Activated B cell treated with CpG ODN at 0.5 μM for 24 hours (primary cell): ENCODE data around the gene NEGR1. TPM values are rescaled to one million over a fixed set of nuclear protein-coding genes. Genes with fewer than 3 reads are reported as not detected.

Source experiments
- ATAC-seq: fragments of 200-7000 bp; cut with Tn5 transposase; one replicate; pipeline ENCODE4 v1.10.0; 2021; ENCODE audit warnings: low read depth, mild to moderate bottlenecking, moderate library complexity
- CTCF ChIA-PET: fragments of 350-600 bp; sonication (Branson Sonifier 250); formaldehyde crosslinking; loops from one replicate; lab custom pipeline; 2021; ENCODE audit warnings: antibody characterized with exemption; lab: Charles Lee
- POLR2A ChIA-PET: fragments of 350-600 bp; sonication (Branson Sonifier 250); formaldehyde crosslinking; loops from one replicate; lab custom pipeline; 2021; ENCODE audit warnings: antibody characterized with exemption; lab: Charles Lee
- DNase-seq: peaks from one replicate; pipeline ENCODE4 v3.0.0; 2022
- H3K27ac Mint-ChIP-seq: one replicate; pipeline ENCODE4 v1.8.0; 2020; ENCODE audit warnings: mixed read lengths
- H3K27me3 Mint-ChIP-seq: one replicate; pipeline ENCODE4 v1.8.0; 2021; ENCODE audit warnings: mixed read lengths
- H3K36me3 Mint-ChIP-seq: one replicate; pipeline ENCODE4 v1.8.0; 2021; ENCODE audit warnings: low read depth, mixed read lengths
- H3K4me1 Mint-ChIP-seq: one replicate; pipeline ENCODE4 v1.8.0; 2021; ENCODE audit warnings: mixed read lengths
- H3K4me3 Mint-ChIP-seq: one replicate; pipeline ENCODE4 v1.8.0; 2020; ENCODE audit warnings: mild to moderate bottlenecking, mixed read lengths
- H3K9me3 Mint-ChIP-seq: one replicate; pipeline ENCODE4 v1.8.0; 2020; ENCODE audit warnings: mixed read lengths
- intact Hi-C: fragments of 100-400 bp; cut with micrococcal nuclease; formaldehyde crosslinking; loops from one replicate; pipeline ENCODE4 v1.15.1; 2024
- total RNA-seq: library from RNA; stranded (reverse); gene quantifications from 2 replicates; pipeline ENCODE4 v1.2.3, GENCODE V29; 2022
- TF ChIP-seq, protein P1 (sequence below): fragments of 200-600 bp; IDR thresholded peaks from one replicate; pipeline ENCODE4 v1.8.0; 2022; ENCODE audit warnings: antibody characterized with exemption, mild to moderate bottlenecking

The NEGR1 gene
- total RNA-seq, 1 donor from 2014 or later = not detected

DNA sequence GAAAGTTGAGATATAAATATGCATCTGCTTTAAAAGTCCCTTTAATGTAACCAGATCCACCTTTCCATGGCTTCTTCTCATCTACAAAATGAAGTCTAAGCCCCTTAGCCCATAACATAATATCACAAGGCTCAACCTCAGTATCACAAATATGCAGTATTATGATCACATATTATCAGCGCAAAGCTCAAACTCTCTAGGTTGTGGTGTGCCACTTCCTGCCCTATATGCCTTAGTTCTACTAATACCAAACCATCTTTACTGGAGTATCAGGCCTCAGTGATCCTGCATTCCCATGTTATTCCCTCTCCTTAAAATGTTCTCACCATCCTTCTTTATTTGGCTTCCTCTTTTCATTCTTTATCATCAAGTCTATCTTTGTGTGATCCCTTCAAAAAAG lies 301.8 kb downstream of the NEGR1 start:
- DNase-seq = no peak
- CTCF ChIA-PET = no interaction called here
- TF ChIP-seq, protein P1, sequence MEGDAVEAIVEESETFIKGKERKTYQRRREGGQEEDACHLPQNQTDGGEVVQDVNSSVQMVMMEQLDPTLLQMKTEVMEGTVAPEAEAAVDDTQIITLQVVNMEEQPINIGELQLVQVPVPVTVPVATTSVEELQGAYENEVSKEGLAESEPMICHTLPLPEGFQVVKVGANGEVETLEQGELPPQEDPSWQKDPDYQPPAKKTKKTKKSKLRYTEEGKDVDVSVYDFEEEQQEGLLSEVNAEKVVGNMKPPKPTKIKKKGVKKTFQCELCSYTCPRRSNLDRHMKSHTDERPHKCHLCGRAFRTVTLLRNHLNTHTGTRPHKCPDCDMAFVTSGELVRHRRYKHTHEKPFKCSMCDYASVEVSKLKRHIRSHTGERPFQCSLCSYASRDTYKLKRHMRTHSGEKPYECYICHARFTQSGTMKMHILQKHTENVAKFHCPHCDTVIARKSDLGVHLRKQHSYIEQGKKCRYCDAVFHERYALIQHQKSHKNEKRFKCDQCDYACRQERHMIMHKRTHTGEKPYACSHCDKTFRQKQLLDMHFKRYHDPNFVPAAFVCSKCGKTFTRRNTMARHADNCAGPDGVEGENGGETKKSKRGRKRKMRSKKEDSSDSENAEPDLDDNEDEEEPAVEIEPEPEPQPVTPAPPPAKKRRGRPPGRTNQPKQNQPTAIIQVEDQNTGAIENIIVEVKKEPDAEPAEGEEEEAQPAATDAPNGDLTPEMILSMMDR = no peak

DNA sequence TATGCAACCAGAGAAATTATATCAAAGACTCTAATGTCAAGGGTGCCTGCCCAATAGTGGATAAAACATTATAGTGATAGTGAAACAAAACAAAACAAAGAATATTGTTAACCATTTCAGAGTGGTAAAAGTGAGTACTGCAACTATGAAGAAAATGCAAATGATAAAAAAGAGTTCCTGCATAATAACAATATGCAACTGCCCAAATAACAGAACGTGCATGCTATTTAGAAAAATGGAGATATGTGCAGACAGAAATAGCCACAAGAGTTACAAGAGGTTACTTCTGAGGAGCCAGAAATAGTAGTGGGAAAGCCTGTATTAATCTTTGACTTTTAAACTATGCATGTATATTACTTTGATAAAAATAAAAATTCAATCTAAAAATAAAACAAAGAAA lies 302.5 kb downstream of the NEGR1 start:
- ChIA-PET CTCF (no interaction called here), POLR2A (no interaction called here)
- no peaks in the 10 kb centered on the region for H3K36me3 Mint-ChIP-seq
- no peaks in the 10 kb centered on the region for H3K27me3 Mint-ChIP-seq
- intact Hi-C loops = no loop called here
- H3K4me3 Mint-ChIP-seq = no peak overlapping the region
- ATAC-seq (no peak), DNase-seq (no peak)
- TF ChIP-seq, protein P1 = no peak
- no peaks in the 10 kb centered on the region for H3K4me1 Mint-ChIP-seq
- H3K9me3 Mint-ChIP-seq = no peaks in the 10 kb centered on the region
- H3K27ac Mint-ChIP-seq = no peak overlapping the region

More for the DNA sequence above, 301.8 kb downstream of the NEGR1 start:
- no peaks in the 10 kb centered on the region for H3K4me1 Mint-ChIP-seq
- H3K27ac Mint-ChIP-seq = no peak overlapping the region
- POLR2A ChIA-PET = no interaction called here
- intact Hi-C loops = no loop called here
- H3K36me3 Mint-ChIP-seq = no peaks in the 10 kb centered on the region
- ATAC-seq = no peak
- H3K9me3 Mint-ChIP-seq = no peaks in the 10 kb centered on the region
- H3K27me3 Mint-ChIP-seq = no peaks in the 10 kb centered on the region
- H3K4me3 Mint-ChIP-seq = no peak overlapping the region

GRCh38 chr1:71967670-71968069 lies 314.7 kb downstream of the NEGR1 start:
- ATAC-seq = no peak
- H3K9me3 Mint-ChIP-seq = no peaks in the 10 kb centered on the region
- no peak overlapping the region for H3K4me3 Mint-ChIP-seq
- CTCF ChIA-PET = no interaction called here
- H3K36me3 Mint-ChIP-seq = no peaks in the 10 kb centered on the region
- intact Hi-C loops = no loop called here
- POLR2A ChIA-PET = no interaction called here
- H3K27me3 Mint-ChIP-seq = no peaks in the 10 kb centered on the region
- no peak overlapping the region for H3K27ac Mint-ChIP-seq
- no peaks in the 10 kb centered on the region for H3K4me1 Mint-ChIP-seq
- TF ChIP-seq, protein P1 = no peak
- no peak for DNase-seq

- no peaks in the 10 kb centered on the region for H3K4me1 Mint-ChIP-seq
- intact Hi-C loops = no loop called here
- DNase-seq (no peak), ATAC-seq (no peak)
- CTCF ChIA-PET = no interaction called here
- POLR2A ChIA-PET = no interaction called here
- no peaks in the 10 kb centered on the region for H3K27me3 Mint-ChIP-seq
- no peak overlapping the region for H3K27ac Mint-ChIP-seq
- H3K9me3 Mint-ChIP-seq = no peaks in the 10 kb centered on the region
- H3K36me3 Mint-ChIP-seq = no peaks in the 10 kb centered on the region
- no peak overlapping the region for H3K4me3 Mint-ChIP-seq
- TF ChIP-seq, protein P1 = no peak
Measured at GRCh38 chr1:71964188-71964587, 318.2 kb downstream of the NEGR1 start.

GRCh38 chr1:71956613-71957285 lies 325.6 kb downstream of the NEGR1 start:
- H3K36me3 Mint-ChIP-seq = no peaks in the 10 kb centered on the region
- no peak overlapping the region for H3K4me3 Mint-ChIP-seq
- no peaks in the 10 kb centered on the region for H3K27me3 Mint-ChIP-seq
- H3K4me1 Mint-ChIP-seq = no peaks in the 10 kb centered on the region
- CTCF ChIA-PET = no interaction called here
- no peak overlapping the region for H3K27ac Mint-ChIP-seq
- intact Hi-C loops = no loop called here
- DNase-seq (no peak), ATAC-seq (no peak)
- no peaks in the 10 kb centered on the region for H3K9me3 Mint-ChIP-seq
- TF ChIP-seq, protein P1 = no peak
- POLR2A ChIA-PET = no interaction called here
